ENCODE data around the gene ZBTB7C.

The ZBTB7C gene

GRCh38 chr18:48361801-48362200, 47.4 kb downstream of the ZBTB7C start:
- no peak for TF ChIP-seq REST (IDR thresholded peaks at IDR 0.05; ENCODE audit: insufficient read depth in 1 of 2, low read depth in 2 of 2, low read length in 2 of 2)
- TF ChIP-seq POLR2AphosphoS5 (IDR thresholded peaks at IDR 0.05; ENCODE audit: low read depth, low read length), result no peak
- TF ChIP-seq SIN3A (IDR thresholded peaks at IDR 0.05; ENCODE audit: borderline replicate concordance, insufficient read depth, low read length), result no peak
- no peak for TF ChIP-seq TAF1 (IDR thresholded peaks at IDR 0.05; ENCODE audit: borderline replicate concordance, insufficient read depth, low read length)
- TF ChIP-seq FOXP2 (optimal IDR thresholded peaks at IDR 0.05; ENCODE audit: borderline replicate concordance, extremely low read depth, extremely low read length, insufficient read depth), result no peak

DNA sequence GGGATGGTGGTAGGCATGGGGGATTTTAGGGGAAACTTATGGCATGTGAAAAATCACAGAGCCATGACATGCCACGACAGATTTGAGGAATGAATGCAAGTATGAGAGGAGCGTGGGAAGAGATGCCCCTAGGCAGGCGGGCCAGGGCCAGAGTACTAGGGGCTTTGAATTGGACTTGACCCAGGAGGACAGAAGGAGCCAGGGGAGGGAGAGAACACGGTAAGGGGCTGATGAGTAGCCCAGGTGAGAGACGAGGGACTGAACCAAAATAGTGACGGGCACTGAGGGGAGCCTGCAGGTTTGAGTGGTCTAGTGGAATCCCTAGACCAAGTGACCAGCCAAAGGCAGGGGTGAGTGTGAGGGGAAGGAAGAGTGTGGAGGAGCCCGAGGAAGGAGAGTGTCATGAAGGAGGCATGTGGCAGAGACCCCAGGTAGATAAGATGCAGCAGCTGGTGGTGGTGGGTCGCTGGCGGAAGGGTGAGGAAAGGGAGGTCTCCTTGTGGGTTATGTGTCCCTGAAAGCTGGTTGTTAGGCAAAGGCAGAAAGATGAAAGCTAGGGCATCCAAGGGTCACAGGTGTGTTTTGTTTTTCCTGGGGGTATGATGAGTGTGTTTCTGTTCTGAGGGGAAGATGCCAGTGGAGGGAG, 48.7 kb downstream of the ZBTB7C start:
- no peak for TF ChIP-seq TAF1 (IDR thresholded peaks at IDR 0.05; ENCODE audit: borderline replicate concordance, insufficient read depth, low read length)
- TF ChIP-seq SIN3A (IDR thresholded peaks at IDR 0.05; ENCODE audit: borderline replicate concordance, insufficient read depth, low read length), result no peak
- no peak for TF ChIP-seq REST (IDR thresholded peaks at IDR 0.05; ENCODE audit: insufficient read depth in 1 of 2, low read depth in 2 of 2, low read length in 2 of 2)
- TF ChIP-seq POLR2AphosphoS5 (IDR thresholded peaks at IDR 0.05; ENCODE audit: low read depth, low read length), result no peak
- TF ChIP-seq FOXP2 (optimal IDR thresholded peaks at IDR 0.05; ENCODE audit: borderline replicate concordance, extremely low read depth, extremely low read length, insufficient read depth), result no peak

GRCh38 chr18:48359626-48360025, 49.6 kb downstream of the ZBTB7C start:
- no peak for TF ChIP-seq SIN3A (IDR thresholded peaks at IDR 0.05; ENCODE audit: borderline replicate concordance, insufficient read depth, low read length)
- no peak for TF ChIP-seq POLR2AphosphoS5 (IDR thresholded peaks at IDR 0.05; ENCODE audit: low read depth, low read length)
- no peak for TF ChIP-seq TAF1 (IDR thresholded peaks at IDR 0.05; ENCODE audit: borderline replicate concordance, insufficient read depth, low read length)
- TF ChIP-seq FOXP2 (optimal IDR thresholded peaks at IDR 0.05; ENCODE audit: borderline replicate concordance, extremely low read depth, extremely low read length, insufficient read depth), result no peak
- no peak for TF ChIP-seq REST (IDR thresholded peaks at IDR 0.05; ENCODE audit: insufficient read depth in 1 of 2, low read depth in 2 of 2, low read length in 2 of 2)

- TF ChIP-seq TAF1 (IDR thresholded peaks at IDR 0.05; ENCODE audit: borderline replicate concordance, insufficient read depth, low read length) (no peak), FOXP2 (optimal IDR thresholded peaks at IDR 0.05; ENCODE audit: borderline replicate concordance, extremely low read depth, extremely low read length, insufficient read depth) (no peak), SIN3A (IDR thresholded peaks at IDR 0.05; ENCODE audit: borderline replicate concordance, insufficient read depth, low read length) (no peak), REST (IDR thresholded peaks at IDR 0.05; ENCODE audit: insufficient read depth in 1 of 2, low read depth in 2 of 2, low read length in 2 of 2) (no peak), POLR2AphosphoS5 (IDR thresholded peaks at IDR 0.05; ENCODE audit: low read depth, low read length) (no peak)
These were observed 50.3 kb downstream of the ZBTB7C start for GRCh38 chr18:48358868-48359267.
